NCI-H2171 (cell line): Measurements from ENCODE around the gene PHF1.
"Not testable (repeated sequence)": the region's sequence is repeated elsewhere in the genome, so short reads cannot be mapped to it uniquely, and the experiment has no call there.

Source experiments
- DNase-seq: peaks from one replicate; lab custom pipeline; 2025; lab: John Stamatoyannopoulos, UW

Gene PHF1

GRCh38 chr6:33391922-33392594 is 18.8 kb upstream of the PHF1 start:
- DNase-seq, result no peak

GRCh38 chr6:33392595-33392948 is 18.2 kb upstream of the PHF1 start:
- DNase-seq, result peak; percentile 8

GRCh38 chr6:33392979-33393378 is 17.8 kb upstream of the PHF1 start:
- DNase-seq, result no peak

- no peak for DNase-seq
These were observed 13.3 kb upstream of the PHF1 start for GRCh38 chr6:33397541-33397940.

- DNase-seq, result not testable (repeated sequence)
These were observed 12.2 kb upstream of the PHF1 start for GRCh38 chr6:33398601-33399000.

GRCh38 chr6:33399881-33400280 is 10.9 kb upstream of the PHF1 start:
- not testable (repeated sequence) for DNase-seq

- no peak for DNase-seq
These were observed 5.9 kb upstream of the PHF1 start for GRCh38 chr6:33404884-33405283.

- no peak for DNase-seq
These were observed 5.4 kb upstream of the PHF1 start for GRCh38 chr6:33405386-33405940.

- no peak for DNase-seq
These were observed 4.7 kb upstream of the PHF1 start for GRCh38 chr6:33406126-33406525.

- DNase-seq, result no peak
These were observed 3.6 kb upstream of the PHF1 start for GRCh38 chr6:33407132-33407718.

GRCh38 chr6:33410050-33410710 is 634 bp upstream of the PHF1 start:
- DNase-seq, result peak; percentile 100

GRCh38 chr6:33411632-33412005 is 805 bp downstream of the PHF1 start:
- DNase-seq, result no peak

GRCh38 chr6:33412140-33413009 is 1.6 kb downstream of the PHF1 start:
- DNase-seq, result no peak

GRCh38 chr6:33413241-33414120 is 2.7 kb downstream of the PHF1 start:
- DNase-seq, result no peak

GRCh38 chr6:33414592-33415271 is 3.9 kb downstream of the PHF1 start:
- DNase-seq, result no peak

- no peak for DNase-seq
These were observed 5.0 kb downstream of the PHF1 start for GRCh38 chr6:33415831-33416230.

- no peak for DNase-seq
These were observed 5.7 kb downstream of the PHF1 start for GRCh38 chr6:33416386-33417127.

GRCh38 chr6:33417128-33417902 is 6.5 kb downstream of the PHF1 start:
- no peak for DNase-seq
